HG02642 (cell line): Measurements from ENCODE around the gene PRKG1.
A peak's percentile ranks its signal among the peaks of the same experiment; 100 is the strongest.

Experiments
- ATAC-seq: cut with Tn5 transposase; IDR thresholded peaks from one replicate; pipeline ENCODE4 v1.9.1; 2021; ENCODE audit warnings: mild to moderate bottlenecking; ENCODE audit not compliant: unreplicated experiment, poor library complexity

Gene PRKG1

DNA sequence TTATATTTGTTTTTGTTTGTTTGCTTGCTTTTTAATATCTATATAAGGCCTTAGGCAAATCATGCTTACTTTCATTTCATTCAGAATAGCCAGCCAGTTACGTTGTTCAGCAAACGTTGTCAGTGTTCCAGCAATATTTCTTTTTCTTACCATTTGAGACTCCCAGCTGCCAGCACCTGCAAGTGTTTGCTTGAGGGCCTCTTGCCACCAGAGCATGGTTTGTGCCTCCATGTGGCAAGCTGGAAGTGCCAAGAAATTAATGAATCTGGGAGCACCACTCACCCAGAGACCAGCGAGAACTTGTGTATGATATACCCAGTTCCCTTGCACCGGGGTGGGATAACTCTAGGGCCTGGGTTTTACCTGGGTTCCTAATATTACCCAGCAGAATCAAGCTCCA, 802.2 kb downstream of the PRKG1 start:
- no peak for ATAC-seq

DNA sequence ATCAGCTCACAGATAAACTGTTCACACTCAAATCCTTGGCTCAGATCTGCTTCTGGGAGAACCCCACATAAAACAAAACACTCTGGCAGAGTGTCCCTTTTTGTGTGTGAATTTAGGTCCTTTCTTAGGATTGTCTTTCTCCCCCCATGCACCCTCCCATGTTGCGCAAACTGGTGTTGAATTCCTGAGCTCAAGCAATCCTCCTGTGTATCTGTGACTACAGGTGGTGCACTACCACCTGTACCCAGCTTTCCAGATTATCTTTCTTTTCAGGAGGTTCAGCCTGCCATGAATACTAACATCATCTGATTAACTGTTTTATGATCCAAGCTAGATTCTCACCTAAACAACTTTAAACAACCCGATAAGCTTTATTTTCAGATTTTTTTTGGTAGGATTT, 802.7 kb downstream of the PRKG1 start:
- no peak for ATAC-seq

DNA sequence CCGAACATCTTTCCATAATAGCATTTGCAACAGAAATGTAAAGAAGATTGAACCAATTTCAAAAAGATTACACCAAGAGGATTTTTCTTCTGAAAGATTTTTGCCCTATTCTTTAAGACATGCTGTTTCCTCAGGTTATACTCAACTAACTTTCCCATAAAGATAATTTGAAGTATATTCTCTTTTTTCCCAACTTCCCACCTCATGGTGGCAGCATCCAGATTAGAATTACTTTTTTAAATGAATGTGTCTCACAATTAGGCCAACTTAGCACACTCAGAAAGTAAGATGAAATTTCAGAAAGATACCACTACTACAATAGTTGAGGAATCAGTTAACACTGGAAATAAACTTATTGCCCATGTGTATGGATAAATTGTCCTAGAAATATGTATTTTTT, 803.3 kb downstream of the PRKG1 start:
- ATAC-seq, result no peak

DNA sequence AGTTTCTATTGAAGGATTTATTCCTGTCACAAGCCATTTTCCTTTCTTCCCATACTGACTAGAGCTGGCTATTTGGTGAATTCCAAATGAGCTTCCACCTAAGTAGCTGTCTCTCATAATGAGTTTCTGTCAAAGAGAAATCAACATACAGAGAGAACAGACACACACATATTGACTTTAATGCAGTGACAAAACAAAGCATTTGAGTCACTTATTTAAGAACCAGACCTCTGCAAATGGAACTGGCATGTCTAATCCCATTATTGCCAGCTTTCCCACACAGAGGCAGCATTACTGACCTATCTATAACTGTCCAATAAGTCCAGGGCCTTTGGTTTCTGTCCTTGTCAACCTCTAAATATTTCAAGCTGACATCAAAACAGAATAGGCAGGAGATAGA, 804.4 kb downstream of the PRKG1 start:
- peak; percentile 14 for ATAC-seq

DNA sequence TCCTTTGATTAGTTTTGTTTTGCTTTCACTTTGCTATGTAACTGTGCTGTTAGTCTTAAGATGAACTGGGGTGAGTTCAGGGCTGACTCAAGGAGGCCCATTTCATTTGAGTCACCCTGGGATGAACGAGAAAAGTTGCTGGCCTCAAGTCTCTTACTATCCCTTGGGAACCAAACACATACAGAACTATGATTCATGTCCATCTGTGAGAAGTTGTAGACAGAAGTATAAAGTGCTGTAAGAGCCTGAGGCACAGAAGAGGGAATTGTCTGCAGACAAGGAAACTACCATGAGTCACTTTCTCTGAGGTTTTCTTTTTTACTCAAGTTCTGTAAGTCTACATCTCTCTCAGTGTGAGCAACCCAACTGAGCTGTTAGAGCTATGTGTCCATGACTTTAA, 805.0 kb downstream of the PRKG1 start:
- ATAC-seq, result peak; percentile 94

DNA sequence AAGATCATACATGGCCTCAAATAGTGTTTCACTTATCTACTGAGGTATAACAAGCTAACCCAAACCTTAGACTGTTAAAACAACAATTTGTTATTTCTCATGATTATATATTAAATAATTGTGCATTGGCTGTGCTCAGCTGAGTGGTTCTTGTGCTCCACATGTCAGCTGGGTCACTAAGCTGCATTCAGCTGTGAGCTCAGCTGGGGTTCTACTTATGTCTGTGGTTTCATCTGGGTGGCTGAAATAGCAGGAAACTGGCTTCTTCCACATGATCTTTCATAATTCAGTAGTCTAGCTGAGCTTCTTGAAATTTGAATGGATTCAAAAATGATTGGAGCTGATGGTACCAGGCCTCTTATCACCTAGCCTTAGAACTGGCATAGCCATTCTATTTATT, 806.9 kb downstream of the PRKG1 start:
- ATAC-seq, result no peak

DNA sequence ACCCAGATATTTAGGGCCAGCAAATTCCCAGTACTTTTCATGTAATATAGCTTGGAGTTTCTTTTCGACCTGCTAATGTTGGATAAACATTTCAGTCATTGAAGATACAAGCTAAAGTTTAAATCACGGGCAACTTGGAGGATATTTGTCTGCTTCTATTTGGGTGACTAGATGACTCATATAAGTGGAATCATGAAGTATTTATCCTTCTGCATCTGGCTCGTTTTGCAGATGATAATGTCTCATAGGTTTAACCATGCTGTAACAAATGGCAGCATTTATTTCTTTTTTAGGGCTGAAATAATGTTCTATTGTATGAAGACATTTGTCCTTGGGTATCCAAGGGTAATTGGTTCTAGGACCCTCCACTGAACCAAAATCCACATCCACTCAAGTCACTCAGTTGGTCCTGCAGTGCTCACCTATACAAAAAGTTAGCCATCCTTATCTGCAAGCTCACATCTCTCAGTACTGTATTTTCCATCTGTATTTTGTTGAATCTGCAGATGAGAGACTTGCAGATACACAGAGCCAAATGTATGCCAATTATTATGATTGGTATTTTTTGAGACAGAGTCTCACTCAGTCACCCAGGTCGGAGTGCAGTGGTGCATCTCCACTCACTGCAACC, 812.3 kb downstream of the PRKG1 start:
- ATAC-seq, result no peak

DNA sequence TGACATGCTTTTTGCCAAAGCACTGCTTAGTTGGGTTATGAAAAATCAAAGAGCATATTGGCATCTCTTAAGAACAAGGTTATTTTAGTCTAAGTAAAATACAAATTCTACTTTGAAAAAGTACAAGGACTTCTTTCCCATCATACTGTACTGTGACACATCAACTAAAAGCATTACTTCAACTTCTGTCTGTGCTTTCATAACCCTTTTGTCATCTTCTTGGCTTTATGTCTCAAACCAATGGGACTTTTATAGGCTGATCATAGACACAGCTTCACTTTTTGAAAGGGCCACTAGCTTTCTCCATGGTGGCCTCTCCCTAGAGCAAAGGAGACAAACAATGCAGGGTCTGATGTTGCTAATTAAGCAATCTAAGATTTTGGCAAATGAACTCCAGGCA, 814.0 kb downstream of the PRKG1 start:
- no peak for ATAC-seq

DNA sequence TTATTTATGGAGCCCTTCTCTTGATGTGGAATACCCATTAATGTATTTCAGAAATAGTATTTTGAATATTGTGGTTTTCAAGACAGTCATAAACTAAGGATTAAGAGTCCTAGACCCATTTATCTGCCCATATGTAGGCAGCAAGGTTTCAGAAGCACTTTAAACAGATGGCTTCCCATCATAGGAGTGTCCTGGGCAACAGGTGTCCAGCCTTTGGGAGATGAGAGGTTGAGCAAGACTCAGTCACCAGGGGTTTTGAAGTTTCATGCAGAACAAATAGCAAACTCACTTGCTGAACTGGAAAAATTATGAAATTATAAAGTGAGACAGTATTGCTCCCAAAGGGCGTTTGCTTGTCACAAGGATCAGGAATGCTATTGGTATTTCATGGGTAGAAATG, 818.0 kb downstream of the PRKG1 start:
- no peak for ATAC-seq

DNA sequence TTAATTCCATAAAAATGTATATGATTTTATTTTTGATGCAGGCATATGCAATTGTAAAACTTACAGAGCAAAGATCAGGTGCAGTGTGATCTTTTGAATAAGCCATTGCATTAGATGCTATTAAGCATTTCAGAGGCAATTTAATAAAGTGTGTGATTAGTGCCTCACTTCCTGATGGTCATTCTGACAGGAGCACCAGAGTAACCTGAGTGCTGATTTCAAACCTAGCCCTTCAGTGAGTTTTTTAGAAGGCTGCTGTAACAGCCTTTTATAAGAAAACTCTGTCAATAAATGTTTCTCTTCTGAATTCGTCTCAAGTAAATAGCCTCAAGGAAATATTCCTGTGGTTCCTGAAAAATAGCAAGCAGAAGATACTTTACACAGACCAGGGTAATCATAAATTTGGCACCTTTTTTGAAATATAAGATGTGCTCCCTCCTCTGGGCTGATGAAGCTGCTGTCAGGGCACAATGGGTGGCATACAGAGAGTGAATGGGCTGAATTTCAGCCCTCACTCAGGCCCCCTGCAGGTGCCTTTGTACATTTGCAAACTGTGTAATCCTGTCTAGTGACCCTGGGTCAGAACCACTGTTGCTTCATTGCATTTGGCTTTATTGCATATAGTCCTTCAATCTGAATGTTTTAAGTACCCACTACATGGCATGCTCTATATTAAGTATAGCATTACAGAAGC, 818.8 kb downstream of the PRKG1 start:
- ATAC-seq, result peak; percentile 86

DNA sequence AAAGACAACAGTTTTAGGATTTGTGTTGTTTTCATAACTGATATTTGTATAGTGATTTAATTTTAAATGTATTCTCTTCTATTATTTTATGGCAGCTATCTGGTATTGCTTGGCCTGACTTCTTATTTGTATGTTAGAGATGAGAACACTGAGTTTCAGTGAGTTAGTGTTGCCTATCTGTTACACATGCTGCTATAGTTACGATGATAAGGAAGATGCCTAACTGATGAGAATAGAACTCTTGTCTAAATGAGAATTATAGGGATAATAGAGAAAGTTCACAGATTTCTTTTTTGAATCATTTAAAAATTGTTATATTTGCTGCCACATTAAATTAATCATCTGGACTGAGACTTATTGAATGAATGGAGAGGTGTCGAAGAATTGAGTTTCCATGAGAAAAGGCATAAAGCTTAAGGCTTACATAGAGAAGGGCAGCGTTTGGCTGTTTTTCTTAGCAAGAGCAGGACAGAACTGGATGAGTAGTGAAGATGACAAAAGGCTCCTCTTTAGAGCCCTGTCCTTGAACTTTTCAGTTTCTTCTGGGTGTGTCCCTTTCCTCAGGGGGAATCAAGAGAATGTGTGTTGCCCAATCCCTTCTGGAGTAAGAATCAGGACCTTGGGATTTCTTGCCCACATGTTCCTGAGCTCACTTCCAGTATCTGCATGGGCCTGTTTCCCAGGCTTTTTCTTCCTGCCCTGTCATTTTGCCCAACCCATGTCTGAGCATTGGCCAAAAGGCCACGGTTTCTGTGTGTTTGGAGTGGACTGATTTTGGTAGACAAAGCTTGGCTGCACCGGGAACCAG, 820.7 kb downstream of the PRKG1 start:
- ATAC-seq, result no peak

DNA sequence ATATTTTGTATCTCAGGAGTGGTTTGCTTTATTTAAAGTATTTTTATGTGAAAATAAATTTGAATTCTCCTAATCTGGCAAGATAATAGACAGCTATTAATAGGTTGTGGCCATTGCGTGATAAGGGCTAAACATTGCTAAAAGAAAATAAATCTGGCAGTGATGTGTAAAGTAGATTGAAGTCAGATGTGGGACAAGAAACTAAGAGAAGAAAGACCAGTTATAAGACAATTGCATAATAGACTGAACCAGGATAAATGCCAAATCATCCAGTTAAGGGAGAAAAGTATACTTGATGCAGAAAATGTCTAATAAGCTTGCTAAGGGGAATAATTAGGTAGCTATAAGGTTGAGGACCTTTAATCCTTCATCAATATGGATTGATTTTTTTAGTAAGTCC, 822.6 kb downstream of the PRKG1 start:
- ATAC-seq, result no peak

DNA sequence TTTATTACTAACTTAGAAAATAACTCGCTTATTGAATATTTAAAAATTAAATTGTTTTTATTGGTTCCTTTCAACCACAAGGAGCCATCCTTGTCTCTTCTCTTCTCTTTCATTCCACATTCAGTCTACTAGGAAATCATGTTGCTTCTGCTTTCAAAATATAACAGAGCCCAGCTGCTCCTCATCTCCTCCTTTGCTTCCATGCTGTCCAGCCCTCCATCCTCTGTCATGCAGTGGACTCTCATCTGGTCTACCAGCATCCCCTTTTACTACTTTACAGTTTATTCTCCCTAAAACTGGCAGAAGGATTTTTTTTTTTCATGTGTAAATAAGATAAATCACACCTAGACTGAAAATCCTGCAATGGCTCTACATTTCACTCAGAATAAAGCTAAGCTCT, 823.3 kb downstream of the PRKG1 start:
- no peak for ATAC-seq

DNA sequence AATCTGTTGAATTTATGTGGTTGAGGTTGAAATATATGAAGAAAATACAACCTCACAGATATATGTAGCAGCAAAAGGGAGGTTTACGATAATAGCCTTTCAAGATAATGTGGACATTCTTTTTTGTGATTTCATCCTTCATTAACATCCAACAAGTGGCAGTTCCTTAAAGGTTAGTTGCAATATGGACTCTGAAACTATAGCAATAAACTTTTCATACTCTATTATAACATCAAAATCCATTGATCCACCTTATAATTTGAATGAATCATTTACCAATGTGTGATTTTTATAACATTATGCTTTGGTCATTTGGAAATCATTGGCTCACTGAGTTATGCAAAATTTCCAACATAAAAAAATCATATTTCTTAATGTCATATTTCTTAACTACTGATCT, 825.9 kb downstream of the PRKG1 start:
- no peak for ATAC-seq

DNA sequence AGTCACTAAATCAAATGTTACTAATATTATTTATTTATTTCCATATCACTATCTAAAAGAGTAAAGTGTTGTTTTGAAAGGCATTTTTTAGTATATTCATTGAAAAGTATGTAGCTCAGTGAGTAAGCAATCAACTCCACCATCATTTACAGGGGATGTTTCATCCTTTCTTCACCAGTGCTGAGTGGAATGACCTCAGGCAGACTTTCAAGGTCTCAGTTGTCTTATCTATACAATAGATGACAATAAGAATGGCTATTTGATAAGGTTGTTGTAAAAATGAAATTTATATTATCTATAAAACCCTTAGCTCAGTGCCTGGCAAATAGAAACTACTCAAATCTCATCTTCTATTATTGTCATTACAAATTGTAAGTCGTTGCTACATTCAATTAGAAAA, 829.4 kb downstream of the PRKG1 start:
- no peak for ATAC-seq

DNA sequence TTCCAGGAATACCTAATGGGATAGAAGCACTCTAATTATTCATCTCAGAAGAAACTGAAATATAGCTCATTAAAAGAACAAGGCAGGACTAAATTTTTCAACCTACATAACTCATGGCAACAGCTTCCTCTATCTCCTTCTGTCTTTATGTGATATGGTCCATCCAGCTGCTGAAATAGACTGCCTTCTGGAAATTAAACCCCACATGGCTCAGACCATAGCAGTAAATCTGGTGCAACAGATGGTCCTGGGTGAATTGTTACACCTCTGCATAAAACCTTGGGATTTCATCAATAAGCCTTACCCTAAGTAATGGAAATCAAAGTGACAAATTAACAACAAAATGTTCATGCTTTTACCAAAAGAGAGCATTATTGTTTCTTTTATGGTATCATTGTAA, 830.7 kb downstream of the PRKG1 start:
- no peak for ATAC-seq

DNA sequence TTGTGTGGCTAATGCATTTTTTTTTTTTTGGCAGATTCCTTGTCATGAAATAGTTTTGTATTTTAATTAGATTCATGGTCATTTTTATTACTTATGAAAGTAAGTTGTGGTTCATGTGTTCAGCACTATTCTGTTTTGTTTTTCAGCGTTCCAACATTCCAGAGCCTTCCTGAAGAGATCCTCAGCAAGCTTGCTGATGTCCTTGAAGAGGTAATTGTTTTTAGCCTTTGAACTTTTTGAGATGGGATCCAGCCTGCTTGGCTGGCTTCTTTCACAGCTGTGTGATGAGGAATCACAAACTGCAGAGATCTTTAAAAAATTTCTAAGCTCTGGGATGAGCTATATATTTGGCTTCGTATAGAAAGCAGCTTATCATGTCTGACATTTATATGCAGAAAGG, 833.1 kb downstream of the PRKG1 start:
- no peak for ATAC-seq

DNA sequence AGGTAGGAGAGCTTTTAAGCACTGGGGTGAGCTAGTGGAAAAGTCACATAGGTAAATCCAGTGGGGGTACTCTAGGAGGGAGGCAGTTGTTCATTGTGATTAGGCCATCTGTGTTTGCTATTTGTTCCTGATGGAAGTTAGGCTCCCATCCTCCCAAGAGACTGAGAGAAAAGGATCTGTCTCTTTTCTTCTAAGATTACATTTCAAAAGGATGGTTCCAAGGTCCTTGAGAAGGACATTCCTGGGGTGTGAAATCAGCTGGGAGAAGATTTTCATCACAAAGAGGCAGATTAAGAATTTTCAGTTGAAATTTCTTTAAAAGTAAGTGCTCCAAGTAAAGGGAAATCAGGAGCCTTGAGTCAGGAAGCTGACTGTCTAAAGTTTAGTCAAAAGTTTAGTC, 835.9 kb downstream of the PRKG1 start:
- no peak for ATAC-seq

DNA sequence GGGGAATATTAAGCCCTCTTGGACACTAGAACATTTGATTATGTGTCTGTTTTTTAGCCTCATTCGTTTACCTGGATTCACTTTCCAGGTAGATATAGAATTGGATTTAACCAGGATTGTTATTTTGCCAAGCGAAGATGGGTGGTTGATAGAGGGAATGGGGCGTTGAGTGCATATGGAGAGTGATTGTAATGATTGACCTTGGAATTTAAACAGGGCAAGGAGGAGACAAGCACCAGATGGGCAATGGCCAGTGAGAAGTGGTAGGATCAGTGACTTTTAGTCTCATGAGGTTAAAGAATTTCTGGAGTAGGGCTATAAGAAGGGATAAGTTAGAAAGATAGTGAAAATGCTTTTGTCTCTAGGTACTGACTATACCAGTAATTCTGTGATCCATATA, 836.3 kb downstream of the PRKG1 start:
- ATAC-seq, result no peak

DNA sequence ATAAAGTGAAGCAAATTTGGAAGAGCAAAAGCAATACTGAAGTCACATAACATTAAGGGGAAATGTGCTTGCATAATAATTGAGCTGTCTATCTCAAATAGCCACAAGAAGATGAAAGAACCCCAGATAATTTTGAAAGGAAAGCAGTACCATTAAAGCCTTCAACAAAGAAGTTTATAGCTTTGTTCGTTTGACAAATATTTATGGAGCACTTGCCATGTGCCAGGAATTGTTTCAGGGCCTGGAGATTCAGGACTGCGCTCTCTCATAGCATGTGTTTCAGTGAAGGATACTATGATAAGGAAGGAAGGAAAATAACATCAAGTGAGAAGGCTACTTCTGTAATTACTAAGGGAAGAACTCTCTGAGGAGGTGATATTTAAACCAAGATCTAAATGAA, 837.4 kb downstream of the PRKG1 start:
- no peak for ATAC-seq

DNA sequence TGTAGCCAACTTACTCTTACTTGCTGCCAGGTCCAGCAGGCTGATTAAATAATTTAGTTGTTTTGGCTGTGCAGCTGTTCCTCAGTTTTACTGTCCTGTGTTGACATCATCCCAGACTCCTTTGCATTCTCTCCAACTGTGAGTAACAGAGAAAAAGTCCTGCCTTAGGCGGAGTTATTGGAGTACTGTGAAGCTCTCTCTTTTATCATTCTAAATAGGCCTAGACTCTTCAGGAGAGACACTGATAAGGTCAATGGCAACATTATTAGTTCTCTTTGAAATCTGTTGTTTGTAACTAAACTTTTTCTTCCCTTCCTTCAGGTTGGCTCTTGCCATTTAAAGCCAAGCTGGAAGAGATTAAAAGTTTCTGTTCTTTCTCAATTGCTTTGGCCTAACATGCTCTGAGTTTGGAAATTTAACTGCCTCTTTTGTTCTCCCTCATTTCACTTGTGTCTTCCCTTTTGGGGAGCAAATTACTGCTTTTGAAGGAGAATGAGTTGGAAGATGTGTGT, 840.8 kb downstream of the PRKG1 start:
- ATAC-seq, result no peak
